OCI-LY1 (cell line): Measurements from ENCODE around the gene KLKB1.

ENCODE experiments used
- H2AFZ ChIP-seq: fragments of 200-600 bp; sonication (generic), shearing (Covaris generic); 2 replicates; pipeline ENCODE4 v1.6.0; 2014; ENCODE audit warnings: antibody characterized with exemption, mild to moderate bottlenecking, low read length
- H3F3A ChIP-seq: fragments of 200-600 bp; sonication (generic), shearing (Covaris generic); 2 replicates; pipeline ENCODE4 v1.6.0; 2014; ENCODE audit warnings: mild to moderate bottlenecking, antibody characterized with exemption, low read length, moderate library complexity; ENCODE audit not compliant: insufficient read depth
- H3K27ac ChIP-seq: fragments of 200-600 bp; sonication (generic); 2 replicates; pipeline ENCODE4 v1.5.1; 2014; ENCODE audit warnings: low read length, mixed run types, mild to moderate bottlenecking, low read depth; ENCODE audit not compliant: poor library complexity, severe bottlenecking
- H3K27me3 ChIP-seq: fragments of 200-600 bp; sonication (generic); 2 replicates; pipeline ENCODE4 v1.6.0; 2014; ENCODE audit warnings: antibody characterized with exemption, mild to moderate bottlenecking, low read length, moderate library complexity; ENCODE audit not compliant: insufficient read depth
- H3K36me3 ChIP-seq: fragments of 200-600 bp; sonication (generic); 2 replicates; pipeline ENCODE4 v1.6.1; 2014; ENCODE audit warnings: mild to moderate bottlenecking, antibody characterized with exemption, low read length, moderate library complexity, mixed read lengths; ENCODE audit not compliant: insufficient read depth
- H3K4me1 ChIP-seq: fragments of 200-600 bp; sonication (generic); 2 replicates; pipeline ENCODE4 v1.5.1; 2014; ENCODE audit warnings: mild to moderate bottlenecking, low read length, moderate library complexity; ENCODE audit not compliant: insufficient read depth, severe bottlenecking
- H3K4me2 ChIP-seq: fragments of 200-600 bp; sonication (generic), shearing (Covaris generic); 2 replicates; pipeline ENCODE4 v1.6.1; 2014; ENCODE audit warnings: low read length
- H3K4me3 ChIP-seq: fragments of 200-600 bp; sonication (generic); 2 replicates; pipeline ENCODE4 v1.5.1; 2014; ENCODE audit warnings: low read length, low read depth, mild to moderate bottlenecking, mixed read lengths; ENCODE audit not compliant: poor library complexity, severe bottlenecking
- H3K79me2 ChIP-seq: fragments of 200-600 bp; shearing (Covaris generic); 2 replicates; pipeline ENCODE4 v1.6.1; 2016; ENCODE audit warnings: mixed run types, low read length, mixed read lengths; ENCODE audit not compliant: insufficient read depth
- H3K9ac ChIP-seq: fragments of 200-600 bp; sonication (generic), shearing (Covaris generic); 2 replicates; pipeline ENCODE4 v1.6.1; 2014; ENCODE audit warnings: mild to moderate bottlenecking, low read length, mixed read lengths
- H3K9me2 ChIP-seq: fragments of 200-600 bp; sonication (generic), shearing (Covaris generic); 2 replicates; pipeline ENCODE4 v1.6.1; 2014; ENCODE audit warnings: low read depth, mild to moderate bottlenecking, low read length, mixed read lengths
- H3K9me3 ChIP-seq: fragments of 200-600 bp; shearing (Covaris generic); 2 replicates; pipeline ENCODE4 v1.6.1; 2014; ENCODE audit warnings: low read length, mixed read lengths
- H4K20me1 ChIP-seq: fragments of 200-600 bp; sonication (generic), shearing (Covaris generic); 2 replicates; pipeline ENCODE4 v1.6.0; 2016; ENCODE audit warnings: mild to moderate bottlenecking, low read length; ENCODE audit not compliant: insufficient read depth
- CTCF ChIP-seq: fragments of 200-600 bp; sonication (generic), shearing (Covaris generic); IDR thresholded peaks from 2 replicates; pipeline ENCODE4 v1.5.1; 2017; ENCODE audit warnings: mild to moderate bottlenecking, antibody characterized with exemption, low read length, moderate library complexity, mixed read lengths
- EZH2 ChIP-seq: fragments of 200-600 bp; sonication (generic), shearing (Covaris generic); IDR thresholded peaks from 2 replicates; pipeline ENCODE4 v1.8.0; 2017; ENCODE audit warnings: borderline replicate concordance, mixed run types, mild to moderate bottlenecking, antibody characterized with exemption, low read length, moderate library complexity, mixed read lengths

The KLKB1 gene

GRCh38 chr4:186258216-186258811 lies 31.0 kb downstream of the KLKB1 start:
- Histone ChIP-seq H3K4me2 (no peak overlapping the region), H3K27me3 (no peaks in the 10 kb centered on the region), H3K9me2 (no peaks in the 10 kb centered on the region), H3K9ac (no peak overlapping the region), H3K27ac (no peak overlapping the region), H3K4me1 (no peaks in the 10 kb centered on the region), H4K20me1 (no peaks in the 10 kb centered on the region), H3K4me3 (no peak overlapping the region), H2AFZ (no peak overlapping the region), H3K36me3 (no peaks in the 10 kb centered on the region), H3F3A (no peaks in the 10 kb centered on the region), H3K79me2 (no peaks in the 10 kb centered on the region), H3K9me3 (no peaks in the 10 kb centered on the region)
- TF ChIP-seq CTCF = no peak
- TF ChIP-seq EZH2 = no peak

- Histone ChIP-seq H3F3A (no peaks in the 10 kb centered on the region), H3K4me3 (no peak overlapping the region), H2AFZ (no peak overlapping the region), H3K36me3 (no peaks in the 10 kb centered on the region), H3K27ac (no peak overlapping the region), H3K9me3 (no peaks in the 10 kb centered on the region), H3K27me3 (no peaks in the 10 kb centered on the region), H4K20me1 (no peaks in the 10 kb centered on the region), H3K4me2 (no peak overlapping the region), H3K4me1 (no peaks in the 10 kb centered on the region), H3K9ac (no peak overlapping the region), H3K79me2 (no peaks in the 10 kb centered on the region), H3K9me2 (no peaks in the 10 kb centered on the region)
- no peak for TF ChIP-seq EZH2
- no peak for TF ChIP-seq CTCF
Measured at GRCh38 chr4:186260117-186260503, 32.8 kb downstream of the KLKB1 start.

- Histone ChIP-seq H3K79me2 (no peaks in the 10 kb centered on the region), H3K9me2 (no peaks in the 10 kb centered on the region), H3K4me2 (no peak overlapping the region), H4K20me1 (no peaks in the 10 kb centered on the region), H2AFZ (no peak overlapping the region), H3K4me3 (no peak overlapping the region), H3K4me1 (no peaks in the 10 kb centered on the region), H3K9me3 (no peaks in the 10 kb centered on the region), H3K27me3 (no peaks in the 10 kb centered on the region), H3K36me3 (no peaks in the 10 kb centered on the region), H3K9ac (no peak overlapping the region), H3K27ac (no peak overlapping the region), H3F3A (no peaks in the 10 kb centered on the region)
- TF ChIP-seq EZH2 = no peak
- no peak for TF ChIP-seq CTCF
Measured at GRCh38 chr4:186260504-186261448, 33.5 kb downstream of the KLKB1 start.
